NCI-H510A treated with DMSO at 0.1 percent for 48 hours (cell line): ENCODE data around the gene NLK.
A peak's percentile ranks its signal among the peaks of the same experiment; 100 is the strongest.

Experiments used
- DNase-seq: peaks from one replicate; lab custom pipeline; 2025; lab: John Stamatoyannopoulos, UW

Gene NLK

GRCh38 chr17:28040406-28040805, 2.1 kb upstream of the NLK start:
- DNase-seq: no peak

GRCh38 chr17:28041068-28041843, 1.2 kb upstream of the NLK start:
- peak; percentile 99 for DNase-seq

GRCh38 chr17:28041844-28042656, 427 bp upstream of the NLK start:
- DNase-seq: no peak

GRCh38 chr17:28042721-28043291, 329 bp downstream of the NLK start:
- DNase-seq: no peak

GRCh38 chr17:28043296-28043695, 819 bp downstream of the NLK start:
- DNase-seq: no peak

GRCh38 chr17:28043741-28044140, 1.3 kb downstream of the NLK start:
- DNase-seq: no peak

GRCh38 chr17:28045304-28045703, 2.8 kb downstream of the NLK start:
- no peak for DNase-seq

GRCh38 chr17:28046034-28046825, 3.8 kb downstream of the NLK start:
- no peak for DNase-seq

- no peak for DNase-seq
Measured at GRCh38 chr17:28047806-28048205, 5.3 kb downstream of the NLK start.

- DNase-seq: no peak
Measured at GRCh38 chr17:28049071-28049470, 6.6 kb downstream of the NLK start.

- no peak for DNase-seq
Measured at GRCh38 chr17:28053044-28053670, 10.7 kb downstream of the NLK start.

GRCh38 chr17:28053725-28054124, 11.2 kb downstream of the NLK start:
- no peak for DNase-seq

- no peak for DNase-seq
Measured at GRCh38 chr17:28055546-28056275, 13.2 kb downstream of the NLK start.

GRCh38 chr17:28056276-28056620, 13.8 kb downstream of the NLK start:
- DNase-seq: no peak

- no peak for DNase-seq
Measured at GRCh38 chr17:28057731-28058246, 15.3 kb downstream of the NLK start.

GRCh38 chr17:28059675-28060074, 17.2 kb downstream of the NLK start:
- DNase-seq: no peak

- no peak for DNase-seq
Measured at GRCh38 chr17:28065706-28066105, 23.2 kb downstream of the NLK start.

GRCh38 chr17:28069061-28069460, 26.6 kb downstream of the NLK start:
- no peak for DNase-seq

- DNase-seq: no peak
Measured at GRCh38 chr17:28071179-28071578, 28.7 kb downstream of the NLK start.

GRCh38 chr17:28071891-28072606, 29.6 kb downstream of the NLK start:
- no peak for DNase-seq
